ENCODE data around the gene C1orf21.

The C1orf21 gene

DNA sequence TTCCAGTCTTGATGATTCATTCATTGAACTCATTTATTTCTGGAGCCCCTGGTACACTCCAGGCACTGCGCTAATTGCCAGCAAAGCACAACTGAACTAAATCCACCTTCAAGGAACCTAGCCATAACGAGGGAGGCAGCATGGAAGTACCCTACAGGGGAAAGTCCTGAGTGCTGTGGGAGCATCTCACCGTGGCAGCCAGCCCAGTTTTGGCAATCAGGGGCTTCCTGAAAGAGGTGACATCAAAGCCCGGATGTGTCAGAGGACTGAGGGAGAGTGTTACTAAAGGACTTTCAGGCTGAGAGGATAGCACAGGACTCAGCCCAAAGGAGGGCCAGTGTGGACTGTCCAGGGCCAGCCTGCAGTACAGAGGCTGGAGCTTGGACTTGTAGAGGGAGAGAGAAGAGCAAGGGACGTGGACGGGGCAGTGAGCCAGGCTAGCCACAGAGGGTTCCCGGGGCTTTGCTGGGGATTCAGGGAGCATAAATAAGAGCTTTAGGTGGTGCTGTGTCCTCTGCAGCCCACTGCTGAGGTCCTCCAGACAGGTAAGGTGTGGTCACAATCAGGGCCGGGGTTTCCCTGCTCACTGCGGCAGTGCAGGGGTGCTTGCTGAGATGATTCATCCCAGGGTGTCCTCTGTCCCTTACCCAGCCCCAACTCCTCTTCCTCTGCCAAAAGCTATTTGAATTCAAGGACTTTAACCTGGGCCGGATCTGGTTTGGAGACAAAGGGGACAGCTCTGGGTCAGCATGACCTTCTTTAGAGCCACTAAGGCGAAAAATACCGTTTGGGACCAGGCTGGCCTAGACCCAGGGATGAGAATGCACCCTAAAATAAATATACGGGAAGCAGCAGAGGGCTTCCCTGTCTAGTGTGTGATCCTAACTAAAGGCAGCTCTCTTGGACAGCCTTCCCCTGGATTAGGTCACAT is 239.5 kb downstream of the C1orf21 start:
- no peak for DNase-seq (ENCODE audit: low read depth in 2 of 2)

DNA sequence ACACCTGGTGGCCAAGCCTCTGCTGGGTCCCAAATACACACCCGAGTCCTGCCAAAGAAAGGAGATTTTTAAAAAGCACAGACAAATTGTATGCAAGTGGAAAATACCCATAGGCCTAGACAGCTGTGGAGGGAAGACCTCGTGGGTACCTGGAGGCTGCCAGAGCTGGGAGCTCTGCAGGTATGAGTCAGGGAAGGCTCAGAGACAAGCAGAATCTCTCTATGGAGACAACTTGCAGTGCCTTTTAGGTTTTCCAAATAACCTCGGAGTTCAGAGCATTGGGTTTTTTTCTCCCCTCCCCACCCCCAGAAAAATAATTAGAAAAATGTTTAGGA is 240.1 kb downstream of the C1orf21 start:
- DNase-seq (ENCODE audit: low read depth in 2 of 2) = no peak

DNA sequence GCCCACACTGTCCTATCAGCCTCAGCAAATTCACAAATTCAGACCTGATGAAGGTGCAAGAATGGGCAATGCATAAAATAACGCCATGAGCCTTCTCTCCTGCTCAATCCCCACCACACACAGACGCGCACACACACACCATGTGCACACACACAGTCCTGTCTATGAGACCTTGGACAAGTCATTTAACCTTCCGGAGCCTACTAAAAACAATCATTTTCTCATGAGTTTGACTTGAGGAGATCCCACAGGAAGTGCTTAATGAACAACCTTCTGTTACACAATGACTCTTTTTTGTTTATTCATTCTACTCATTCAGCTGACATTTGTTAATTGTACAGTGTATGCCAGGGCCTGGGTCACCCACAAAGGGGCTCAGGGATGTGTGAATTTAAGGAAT is 242.4 kb downstream of the C1orf21 start:
- DNase-seq (ENCODE audit: low read depth in 2 of 2) = no peak

DNA sequence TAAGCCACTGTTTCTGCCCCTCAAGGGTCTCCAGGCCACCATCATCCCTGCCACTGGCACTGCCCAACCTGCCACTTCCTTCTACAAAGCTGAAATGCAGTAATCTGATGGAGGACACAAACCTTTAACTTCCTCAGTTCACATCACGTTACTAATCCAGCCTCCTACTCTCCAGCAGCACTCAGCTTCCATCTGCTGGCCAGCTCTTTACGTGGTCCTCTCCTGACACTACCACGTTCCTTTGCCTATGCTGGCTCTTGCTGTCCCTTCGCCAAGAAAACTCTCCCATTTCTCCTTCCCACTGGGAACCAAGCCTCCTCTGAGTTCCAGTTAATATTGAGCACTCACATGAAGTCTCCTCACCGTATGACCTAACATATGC is 243.8 kb downstream of the C1orf21 start:
- no peak for DNase-seq (ENCODE audit: low read depth in 2 of 2)

DNA sequence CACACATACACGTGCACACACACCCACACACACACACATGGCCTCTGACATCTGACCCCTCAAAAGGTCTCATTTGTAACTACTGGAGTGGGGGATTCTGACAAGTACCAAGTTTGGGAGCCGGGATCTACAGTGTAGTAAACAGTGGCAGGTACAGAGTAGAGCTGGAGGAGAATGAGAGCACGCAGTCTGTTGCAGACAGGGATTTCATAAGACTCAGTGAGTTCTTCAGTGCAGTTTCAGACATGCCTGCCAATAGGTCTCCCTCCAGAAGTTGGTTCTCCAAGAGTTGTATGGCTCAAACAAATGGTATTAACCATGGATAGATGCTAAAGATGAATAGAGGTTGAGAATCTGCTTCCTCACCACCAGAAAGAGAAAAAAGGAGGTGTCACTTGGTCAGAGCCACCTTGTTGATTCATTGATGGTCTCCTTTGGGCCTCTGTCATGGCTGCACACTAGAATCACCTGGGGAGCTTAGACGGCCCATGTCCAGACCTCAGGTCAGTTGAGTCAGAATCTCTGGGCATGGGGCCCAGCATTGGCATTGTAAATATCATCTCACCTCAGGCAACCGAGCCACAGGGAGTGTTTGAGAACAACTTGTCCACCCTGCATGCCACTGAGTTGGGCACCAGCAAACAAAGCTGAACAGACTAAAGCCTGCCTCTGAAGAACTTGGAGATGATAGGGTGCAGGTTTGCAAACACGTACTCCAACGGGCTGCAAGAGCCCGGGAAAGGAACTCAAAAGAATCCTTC is 245.8 kb downstream of the C1orf21 start:
- no peak for DNase-seq (ENCODE audit: low read depth in 2 of 2)

DNA sequence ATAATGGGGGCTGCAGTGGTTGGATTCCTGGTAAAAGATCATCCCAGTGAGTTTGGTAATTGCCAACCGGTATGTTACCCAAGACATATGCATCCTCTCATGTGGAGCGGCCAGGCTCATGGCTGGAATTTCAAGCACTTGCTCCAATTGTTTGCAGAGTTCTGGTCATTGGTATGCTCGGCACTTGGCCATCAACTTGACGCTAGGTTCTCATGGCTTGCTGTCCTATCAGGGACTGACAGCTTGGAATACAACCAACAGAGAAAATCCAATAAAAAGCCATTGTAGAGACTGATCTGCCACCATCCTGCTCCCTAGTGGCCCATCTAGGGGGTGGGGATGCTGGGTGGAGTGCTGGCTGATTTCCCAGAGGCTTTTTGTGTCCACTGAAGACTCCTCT is 247.0 kb downstream of the C1orf21 start:
- no peak for DNase-seq (ENCODE audit: low read depth in 2 of 2)

DNA sequence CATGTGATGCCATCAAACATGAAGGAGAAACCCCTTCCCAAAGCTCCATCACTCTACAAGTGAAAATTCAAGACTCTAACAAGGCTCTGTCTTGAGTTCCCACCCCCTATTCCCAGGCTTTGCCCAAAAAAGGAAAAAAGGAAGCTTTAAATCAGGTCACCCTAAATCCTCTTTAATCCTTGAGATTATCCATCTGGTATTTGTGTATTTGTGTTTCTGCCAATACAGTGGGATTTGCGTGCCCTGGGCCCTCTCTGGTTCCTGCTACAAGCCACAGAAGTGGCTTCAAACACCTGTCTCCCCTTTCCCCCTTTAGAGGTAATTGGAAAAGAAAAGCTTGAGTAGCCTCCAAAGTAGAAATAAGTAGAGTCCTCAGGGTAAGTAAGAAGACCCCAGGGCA is 247.5 kb downstream of the C1orf21 start:
- DNase-seq (ENCODE audit: low read depth in 2 of 2) = no peak

DNA sequence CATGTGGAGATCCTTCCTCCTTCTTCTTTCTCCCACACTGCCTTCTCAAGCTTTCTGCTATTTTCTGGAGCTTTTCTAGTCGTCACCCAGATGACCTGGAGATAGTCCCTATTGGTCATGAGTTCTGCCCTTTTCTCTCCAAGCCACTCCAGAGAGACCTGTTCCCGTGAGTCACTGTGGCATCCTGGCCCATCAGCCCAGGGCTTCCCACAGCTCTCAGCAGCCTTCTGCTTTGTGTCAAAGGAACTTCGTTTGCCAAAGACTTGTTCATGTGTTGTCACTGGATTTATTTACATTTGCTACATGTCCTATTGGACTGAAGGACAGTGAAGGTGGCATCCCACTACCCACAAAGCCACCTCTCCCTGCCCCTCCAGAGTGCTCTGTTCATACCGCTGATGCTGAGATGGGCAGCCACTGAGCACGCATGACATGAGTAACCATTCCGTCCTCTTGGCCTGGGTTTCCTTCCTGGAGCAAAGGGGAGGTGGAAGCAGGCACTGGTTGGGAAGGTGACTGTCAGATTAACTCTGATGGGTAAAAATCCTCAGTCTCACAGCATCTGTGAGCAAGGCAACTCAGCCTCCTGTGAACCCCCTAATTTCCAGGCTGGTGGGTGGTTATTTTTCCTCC is 248.6 kb downstream of the C1orf21 start:
- no peak for DNase-seq (ENCODE audit: low read depth in 2 of 2)

DNA sequence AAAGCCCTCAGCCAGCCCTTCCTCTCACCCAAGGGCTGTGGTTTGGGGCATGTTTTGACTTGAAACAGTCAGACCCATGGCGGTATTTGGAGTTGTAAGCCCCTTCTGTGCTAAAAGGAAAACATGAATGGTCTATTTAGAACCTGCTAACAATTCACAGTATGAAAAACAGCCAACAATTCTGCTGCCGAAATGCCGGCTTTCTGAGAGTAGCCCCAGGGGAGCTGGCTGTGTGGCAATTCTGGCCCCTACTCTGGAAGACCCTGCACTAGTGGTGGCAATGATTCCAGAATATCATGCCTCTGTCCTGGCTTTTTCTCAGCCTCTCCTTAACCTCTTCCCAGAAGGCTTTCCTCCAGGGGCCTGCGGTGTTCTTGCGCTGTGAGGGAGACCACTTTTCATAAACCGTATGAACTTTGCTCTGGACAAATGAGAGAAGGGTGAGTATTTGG is 249.2 kb downstream of the C1orf21 start:
- DNase-seq (ENCODE audit: low read depth in 2 of 2) = no peak

DNA sequence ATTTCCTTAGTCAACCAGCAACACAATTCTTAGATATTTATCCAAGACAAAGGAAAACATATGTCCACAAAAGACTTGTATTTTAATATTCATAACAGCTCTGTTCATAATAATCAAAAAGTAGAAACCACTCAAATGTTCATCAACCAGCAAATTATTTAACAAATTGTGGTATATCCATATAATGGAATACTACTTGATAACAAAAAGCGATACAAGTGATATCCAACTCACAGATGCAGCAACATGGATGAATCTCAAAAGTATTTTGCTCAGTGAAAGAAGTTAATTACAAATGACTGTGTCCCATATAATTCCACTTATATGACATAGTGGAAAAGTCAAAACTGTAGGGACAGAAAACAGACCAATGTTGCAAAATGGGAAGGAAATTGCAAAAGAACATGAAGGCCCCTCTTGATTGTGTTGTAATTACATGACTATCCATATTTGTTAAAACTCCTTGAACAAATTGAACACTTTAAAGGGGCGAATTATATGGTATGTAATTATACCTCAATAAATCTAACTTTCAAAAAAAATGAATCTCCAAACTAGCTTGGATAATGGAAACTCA is 250.9 kb downstream of the C1orf21 start:
- no peak for DNase-seq (ENCODE audit: low read depth in 2 of 2)

DNA sequence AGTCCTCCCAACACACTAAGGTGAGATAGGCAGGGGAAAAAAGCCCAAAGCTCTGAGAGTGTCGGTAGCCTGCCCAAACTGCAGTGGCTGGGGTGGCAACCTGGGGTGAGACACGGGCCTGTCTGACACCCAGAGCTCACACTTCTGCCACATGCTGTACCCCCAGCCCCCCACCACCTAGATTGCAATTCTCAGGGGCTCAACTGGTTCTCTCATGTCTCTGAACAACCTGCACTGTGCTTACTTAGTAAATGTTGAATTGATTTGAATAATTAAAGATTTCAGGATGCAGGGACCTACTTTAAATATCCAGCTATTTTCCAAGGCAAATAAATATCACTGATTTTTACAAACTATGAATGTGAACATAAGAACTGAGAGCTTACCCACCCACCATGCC is 252.4 kb downstream of the C1orf21 start:
- DNase-seq (ENCODE audit: low read depth in 2 of 2) = no peak

DNA sequence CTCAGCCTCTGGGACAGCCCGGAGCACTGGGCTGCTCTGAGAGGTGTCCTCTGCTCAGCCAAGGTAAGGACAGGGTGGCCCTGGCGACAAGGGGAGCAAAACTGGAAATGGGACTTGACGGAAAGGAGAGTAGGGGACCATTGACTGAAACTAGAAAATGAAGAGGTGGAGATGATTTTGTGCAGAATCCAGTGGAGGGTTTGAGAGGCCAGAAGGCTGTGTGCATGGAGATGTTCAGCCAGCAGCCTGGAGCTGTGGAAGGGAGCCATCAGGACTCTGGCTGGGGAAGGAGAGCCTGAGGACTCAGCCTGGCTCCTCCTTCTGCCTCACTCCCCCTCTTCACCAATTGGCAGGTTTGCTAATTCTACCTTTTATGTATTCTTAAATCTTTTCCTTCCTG is 253.7 kb downstream of the C1orf21 start:
- DNase-seq (ENCODE audit: low read depth in 2 of 2) = no peak

DNA sequence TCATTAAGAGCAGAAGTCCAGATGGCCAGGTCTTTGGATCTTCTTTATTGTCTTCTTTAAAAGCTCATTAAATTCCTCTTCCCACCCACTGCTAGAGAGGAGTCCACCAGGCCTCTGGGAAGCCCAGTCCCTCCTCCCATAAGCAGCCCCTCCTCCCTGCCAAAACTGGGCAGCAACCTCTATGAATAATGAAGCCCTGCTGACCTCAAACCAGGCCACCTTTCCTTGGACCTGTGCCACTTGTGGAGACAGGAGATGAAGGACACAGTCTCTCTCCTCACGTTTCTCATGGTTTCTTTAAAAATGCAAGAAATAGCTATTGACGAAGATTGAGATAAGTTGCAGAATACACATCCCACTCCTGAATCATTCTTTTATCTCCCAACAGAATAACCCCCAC is 255.1 kb downstream of the C1orf21 start:
- no peak for DNase-seq (ENCODE audit: low read depth in 2 of 2)

DNA sequence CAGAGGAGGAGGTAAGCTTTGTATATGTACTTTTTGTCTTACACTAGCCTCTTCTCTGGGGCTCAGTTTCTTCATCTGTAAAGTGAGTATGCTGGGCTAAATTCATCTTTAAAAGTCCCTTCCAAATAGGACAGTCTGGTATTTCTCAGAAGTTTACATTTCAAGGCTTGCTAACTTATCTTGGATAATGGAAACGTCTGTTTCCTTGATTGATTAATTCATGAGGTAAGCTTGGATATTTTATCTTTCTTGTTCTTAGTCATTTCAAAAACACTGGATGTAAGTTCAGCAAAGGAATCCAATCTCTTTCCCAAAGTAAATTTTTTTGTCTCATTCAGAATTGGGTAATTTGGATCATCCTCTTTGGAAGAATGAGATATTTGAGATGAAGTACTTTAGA is 256.8 kb downstream of the C1orf21 start:
- DNase-seq (ENCODE audit: low read depth in 2 of 2) = no peak

DNA sequence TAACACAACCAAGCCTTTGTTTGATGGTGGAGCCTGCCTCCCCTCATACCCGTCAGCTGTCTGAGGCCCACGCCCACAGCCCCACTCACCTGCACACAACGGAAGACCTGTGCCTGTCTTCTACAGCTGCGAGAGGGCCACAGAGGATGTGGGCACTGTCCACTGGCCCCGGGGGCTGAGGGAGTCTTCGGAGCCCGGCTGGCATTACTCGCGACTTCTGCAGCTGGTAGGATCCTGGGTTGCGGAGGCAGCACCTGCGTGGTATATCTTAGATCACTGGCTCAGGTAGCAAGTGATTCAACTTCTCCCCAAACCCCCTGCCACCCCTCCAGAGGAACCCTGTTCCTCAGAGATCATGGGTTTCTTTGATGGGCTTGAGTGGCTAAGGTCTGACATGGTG is 257.9 kb downstream of the C1orf21 start:
- DNase-seq (ENCODE audit: low read depth in 2 of 2) = no peak

DNA sequence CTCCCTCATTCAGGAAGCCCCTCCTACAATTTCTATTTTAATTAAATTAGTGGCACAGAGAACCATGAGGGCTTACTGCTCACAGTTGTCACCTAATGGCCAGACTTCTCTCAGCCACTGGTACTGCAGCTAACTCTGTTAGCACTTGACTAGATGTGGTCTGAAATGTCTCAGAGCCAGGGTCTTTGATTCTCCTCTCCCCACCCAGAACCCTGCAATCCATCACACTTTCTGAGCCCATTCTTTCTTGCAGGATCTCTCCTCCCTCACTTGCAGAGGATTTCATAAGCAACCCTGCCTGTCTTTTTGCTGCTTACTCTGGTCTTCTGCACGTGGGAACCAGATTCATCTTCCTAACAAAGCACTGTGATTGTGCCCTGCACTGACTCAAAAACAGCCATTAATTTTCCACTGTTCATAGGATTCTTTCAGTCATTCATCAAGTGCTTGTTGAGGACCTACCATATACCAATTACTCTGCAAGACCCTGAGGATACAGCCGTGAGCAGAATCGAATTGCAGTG is 259.4 kb downstream of the C1orf21 start:
- no peak for DNase-seq (ENCODE audit: low read depth in 2 of 2)

DNA sequence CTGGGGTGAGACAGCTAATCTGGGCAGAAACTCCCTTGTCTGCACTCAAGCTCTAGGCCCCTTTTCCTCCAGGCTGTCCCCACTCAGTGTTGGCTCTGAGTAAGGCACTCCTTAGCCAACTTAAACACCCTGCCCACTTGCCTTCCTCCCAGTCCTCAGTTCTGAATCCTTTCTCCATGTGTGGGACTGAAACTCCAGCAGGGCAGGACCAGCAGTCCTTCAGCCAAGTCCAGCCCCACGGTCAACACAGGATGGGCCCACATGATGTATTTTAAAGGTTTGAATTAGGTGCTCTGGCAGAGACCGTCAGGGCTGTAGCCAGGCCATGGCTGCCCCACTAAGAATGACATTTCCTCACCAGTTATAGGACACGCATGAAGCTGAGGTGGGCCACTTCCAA is 260.0 kb downstream of the C1orf21 start:
- no peak for DNase-seq (ENCODE audit: low read depth in 2 of 2)

DNA sequence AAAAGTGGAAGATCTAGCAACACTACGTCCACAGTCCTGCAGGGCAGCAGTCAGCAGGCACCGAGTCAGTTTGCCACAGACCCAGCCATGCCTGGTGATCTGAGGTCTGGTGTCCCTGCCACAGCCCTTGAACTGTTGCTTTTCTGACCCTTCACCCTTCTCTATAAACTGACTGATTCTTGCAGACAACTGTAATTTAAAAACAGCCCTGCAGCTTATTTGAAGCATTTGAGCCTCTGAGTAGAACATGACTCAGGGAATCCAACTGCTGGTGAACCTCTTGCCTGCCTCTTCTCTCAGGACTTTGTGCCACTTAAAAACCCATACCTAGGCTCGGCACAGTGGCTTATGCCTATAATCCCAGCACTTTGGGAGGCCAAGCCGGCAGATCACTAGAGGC is 260.6 kb downstream of the C1orf21 start:
- no peak for DNase-seq (ENCODE audit: low read depth in 2 of 2)

DNA sequence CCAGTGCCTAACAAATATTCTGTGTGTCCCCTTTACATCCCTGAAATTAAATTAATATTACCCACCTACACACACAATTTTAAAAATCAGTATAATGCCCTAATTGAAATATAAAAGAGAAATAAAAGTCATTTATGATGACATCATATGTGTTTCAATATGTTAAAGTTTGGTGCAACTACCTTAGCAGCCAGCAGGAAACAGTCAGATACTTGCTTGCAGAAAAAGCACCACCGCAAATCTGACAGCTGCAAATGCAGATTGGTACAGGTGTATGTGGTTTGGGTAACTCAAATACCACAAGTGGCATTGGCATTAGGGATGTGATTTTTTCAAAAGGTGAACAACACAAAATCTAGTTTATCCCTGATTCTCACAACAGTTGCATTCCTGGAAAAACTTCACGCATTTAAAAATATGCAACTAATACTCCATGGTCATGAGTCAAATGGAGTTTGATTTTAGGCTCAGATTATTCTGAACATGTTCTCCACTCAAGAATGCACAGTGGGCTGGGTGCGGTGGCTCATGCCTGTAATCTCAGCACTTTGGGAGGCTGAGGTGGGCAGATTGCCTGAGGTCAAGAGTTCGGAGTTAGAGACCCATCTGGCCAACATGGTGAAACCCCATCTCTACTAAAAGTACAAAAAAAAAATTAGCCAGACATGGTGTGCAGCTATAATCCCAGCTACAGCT is 261.5 kb downstream of the C1orf21 start:
- no peak for DNase-seq (ENCODE audit: low read depth in 2 of 2)

DNA sequence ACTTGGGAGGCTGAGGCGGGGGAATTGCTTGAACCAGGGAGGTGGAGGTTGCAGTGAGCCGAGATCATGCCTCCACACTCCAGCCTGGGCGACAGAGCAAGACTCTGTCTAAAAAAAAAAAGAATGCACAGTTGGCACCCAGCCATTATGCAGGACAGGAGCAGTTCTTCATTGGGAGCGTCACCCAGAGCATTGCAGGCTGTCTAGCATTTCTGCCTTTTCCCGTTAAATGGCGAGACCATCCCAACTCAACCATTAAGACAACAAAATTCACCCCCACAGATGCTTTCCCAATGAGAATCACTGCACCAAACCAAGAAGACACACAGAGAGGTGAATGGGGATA is 262.0 kb downstream of the C1orf21 start:
- DNase-seq (ENCODE audit: low read depth in 2 of 2) = no peak

DNA sequence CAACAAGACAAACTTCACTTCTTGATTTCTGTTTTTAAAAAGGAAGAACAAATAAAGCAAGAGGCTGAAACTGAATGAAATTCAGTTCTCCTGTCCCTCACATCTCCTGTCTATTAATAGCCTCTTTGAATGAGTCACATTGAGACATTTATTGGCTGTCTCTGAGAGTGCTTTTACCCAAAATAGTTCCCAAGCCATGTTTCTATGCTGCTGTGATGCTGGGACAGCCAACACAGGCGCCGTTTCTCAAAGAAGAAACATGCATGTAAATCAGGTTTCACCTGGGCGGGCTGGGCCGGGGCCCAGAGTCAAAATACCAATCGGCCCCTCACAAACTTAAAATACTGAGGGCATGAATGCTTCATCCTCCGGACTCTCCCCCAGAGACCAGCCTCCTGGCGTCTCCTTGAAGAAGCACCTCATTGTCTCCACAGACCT is 262.6 kb downstream of the C1orf21 start:
- DNase-seq (ENCODE audit: low read depth in 2 of 2) = no peak

Data from stimulated activated CD8-positive, alpha-beta memory T cell treated with anti-CD3 and anti-CD28 coated beads, Interleukin-15, amount 100 ng/mL, for 48 hours (primary cell).